Measurements from ENCODE around the gene CLN6. TPM values are rescaled to one million over a fixed set of nuclear protein-coding genes. Genes with fewer than 3 reads are reported as not detected.
A peak's percentile ranks its signal among the peaks of the same experiment; 100 is the strongest.

CLN6 gene
- total and polyA plus RNA-seq, 9 of the 15 experiments (the other 6 are each of a cell fraction or from before 2014, with no cell fraction given), result 0.71 to 53.3 (median 39.3) TPM

DNA sequence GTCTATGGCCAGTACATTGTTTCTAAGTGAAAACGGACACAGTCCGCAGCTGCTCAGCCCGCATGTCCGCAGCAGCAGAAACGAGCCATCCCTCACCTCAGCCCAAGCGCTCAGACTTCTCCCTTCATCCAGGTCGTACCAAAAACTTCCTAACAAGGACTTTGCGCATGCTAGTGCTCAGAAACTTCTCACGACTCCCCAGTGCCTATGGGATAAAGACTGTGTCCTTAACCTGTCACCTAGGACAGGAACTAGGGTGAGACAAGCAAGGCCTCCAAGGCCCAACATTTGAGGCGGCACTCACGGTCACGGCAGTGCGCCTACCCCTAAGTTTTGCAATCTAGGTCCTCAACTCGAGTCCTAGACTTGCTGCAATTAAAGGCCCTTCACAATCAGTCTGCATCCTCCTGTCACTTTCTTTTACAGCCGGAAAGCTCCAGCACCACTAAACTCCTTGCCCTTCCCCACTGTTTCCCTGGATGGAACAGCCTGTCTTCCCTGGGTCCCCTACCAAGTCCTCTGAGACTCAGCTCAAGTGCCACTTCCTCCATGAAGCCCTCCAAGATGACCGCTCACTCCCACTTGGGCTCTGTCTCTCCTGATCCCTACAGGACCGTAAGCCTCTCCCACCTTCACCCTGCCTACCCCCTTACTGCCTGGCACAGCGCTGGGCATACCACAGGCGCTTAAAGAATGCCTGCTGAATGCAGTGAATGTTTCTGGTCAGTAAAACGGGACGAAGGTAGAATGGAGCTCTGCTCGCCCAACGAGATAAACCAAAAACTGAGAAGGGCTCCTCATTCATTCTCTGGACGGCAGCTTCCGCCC, 1.2 kb downstream of the CLN6 start (continued):
- TF ChIP-seq CBX3 (IDR thresholded peaks at IDR 0.05; ENCODE audit: borderline replicate concordance in 1 of 2, low read length in 2 of 2) (0 out of 3 replicates have a peak, but pooled peaks of 1 of the 2 experiments have one; percentile 3), GTF3C2 (IDR thresholded peaks at IDR 0.05; ENCODE audit: borderline replicate concordance, extremely low read depth, insufficient read length) (peak; percentile 48), ZNF253 (CRISPR knock-in tag; conservative IDR thresholded peaks at IDR 0.05) (no peak), HDGF (IDR thresholded peaks at IDR 0.05) (peak; percentile 85), HDAC3 (IDR thresholded peaks at IDR 0.05; ENCODE audit: borderline replicate concordance, partially characterized antibody) (no peak), PRDM10 (IDR thresholded peaks at IDR 0.05; ENCODE audit: partially characterized antibody) (peak; percentile 70), NBN (IDR thresholded peaks at IDR 0.05; ENCODE audit: low read depth) (0 out of 2 replicates have a peak, but pooled peaks have one; percentile 44)
- TF ChIP-seq, protein P1, sequence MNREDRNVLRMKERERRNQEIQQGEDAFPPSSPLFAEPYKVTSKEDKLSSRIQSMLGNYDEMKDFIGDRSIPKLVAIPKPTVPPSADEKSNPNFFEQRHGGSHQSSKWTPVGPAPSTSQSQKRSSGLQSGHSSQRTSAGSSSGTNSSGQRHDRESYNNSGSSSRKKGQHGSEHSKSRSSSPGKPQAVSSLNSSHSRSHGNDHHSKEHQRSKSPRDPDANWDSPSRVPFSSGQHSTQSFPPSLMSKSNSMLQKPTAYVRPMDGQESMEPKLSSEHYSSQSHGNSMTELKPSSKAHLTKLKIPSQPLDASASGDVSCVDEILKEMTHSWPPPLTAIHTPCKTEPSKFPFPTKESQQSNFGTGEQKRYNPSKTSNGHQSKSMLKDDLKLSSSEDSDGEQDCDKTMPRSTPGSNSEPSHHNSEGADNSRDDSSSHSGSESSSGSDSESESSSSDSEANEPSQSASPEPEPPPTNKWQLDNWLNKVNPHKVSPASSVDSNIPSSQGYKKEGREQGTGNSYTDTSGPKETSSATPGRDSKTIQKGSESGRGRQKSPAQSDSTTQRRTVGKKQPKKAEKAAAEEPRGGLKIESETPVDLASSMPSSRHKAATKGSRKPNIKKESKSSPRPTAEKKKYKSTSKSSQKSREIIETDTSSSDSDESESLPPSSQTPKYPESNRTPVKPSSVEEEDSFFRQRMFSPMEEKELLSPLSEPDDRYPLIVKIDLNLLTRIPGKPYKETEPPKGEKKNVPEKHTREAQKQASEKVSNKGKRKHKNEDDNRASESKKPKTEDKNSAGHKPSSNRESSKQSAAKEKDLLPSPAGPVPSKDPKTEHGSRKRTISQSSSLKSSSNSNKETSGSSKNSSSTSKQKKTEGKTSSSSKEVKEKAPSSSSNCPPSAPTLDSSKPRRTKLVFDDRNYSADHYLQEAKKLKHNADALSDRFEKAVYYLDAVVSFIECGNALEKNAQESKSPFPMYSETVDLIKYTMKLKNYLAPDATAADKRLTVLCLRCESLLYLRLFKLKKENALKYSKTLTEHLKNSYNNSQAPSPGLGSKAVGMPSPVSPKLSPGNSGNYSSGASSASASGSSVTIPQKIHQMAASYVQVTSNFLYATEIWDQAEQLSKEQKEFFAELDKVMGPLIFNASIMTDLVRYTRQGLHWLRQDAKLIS (CRISPR knock-in tag; IDR thresholded peaks at IDR 0.05), result 0 out of 2 replicates have a peak, but pooled peaks have one; percentile 30
